GM12878 (cell line): ENCODE measurements around the gene FNDC8.

Experiments used
- CTCF ChIP-seq, 3 experiments: IDR thresholded peaks in 2 of 3; conservative IDR thresholded peaks in 1 of 3; 2 replicates each; pipeline ENCODE4 v1.5.1; 2011; ENCODE audit warnings: low read depth in 3 of 3, low read length in 3 of 3, mild to moderate bottlenecking in 3 of 3, control low read depth in 2 of 3, moderate library complexity in 2 of 3, inconsistent platforms in 1 of 3, mixed read lengths in 1 of 3; ENCODE audit not compliant: control insufficient read depth in 2 of 3, insufficient read depth in 1 of 3; ENCODE audit errors: extremely low read depth in 1 of 3
- EP300 ChIP-seq, 2 experiments: fragments of 150-350 bp in 1 of 2; IDR thresholded peaks; 2 replicates each; pipeline ENCODE4 v1.6.1; 2011 to 2012; ENCODE audit warnings: low read depth in 2 of 2, low read length in 2 of 2, borderline replicate concordance in 1 of 2, improper control_type of control experiment in 1 of 2, inconsistent platforms in 1 of 2; ENCODE audit not compliant: control insufficient read depth in 1 of 2
- EZH2 ChIP-seq: IDR thresholded peaks from 2 replicates; pipeline ENCODE4 v1.6.1; 2012; ENCODE audit warnings: low read depth, mild to moderate bottlenecking, control low read depth, inconsistent platforms, low read length, borderline replicate concordance; ENCODE audit not compliant: control insufficient read depth
- FOXM1 ChIP-seq: IDR thresholded peaks from 2 replicates; pipeline ENCODE4 v1.6.1; 2012; ENCODE audit warnings: low read depth, mild to moderate bottlenecking, inconsistent platforms, low read length, moderate library complexity
- HCFC1 ChIP-seq: fragments of 150-350 bp; IDR thresholded peaks from 2 replicates; pipeline ENCODE4 v1.6.1; 2014; ENCODE audit warnings: low read length
- JUND ChIP-seq: IDR thresholded peaks from 2 replicates; pipeline ENCODE4 v1.6.1; 2012; ENCODE audit warnings: low read depth, mild to moderate bottlenecking, low read length, improper control_type of control experiment, moderate library complexity
- POLR2A ChIP-seq: IDR thresholded peaks from 2 replicates; pipeline ENCODE4 v1.6.1; 2011; ENCODE audit warnings: low read depth, mild to moderate bottlenecking, low read length
- POLR2AphosphoS2 ChIP-seq: IDR thresholded peaks from 2 replicates; pipeline ENCODE4 v1.6.1; 2011; ENCODE audit warnings: low read depth, mild to moderate bottlenecking, low read length, improper control_type of control experiment, moderate library complexity
- SIX5 ChIP-seq: IDR thresholded peaks from 2 replicates; pipeline ENCODE4 v1.6.1; 2011; ENCODE audit warnings: mild to moderate bottlenecking, low read depth, low read length, moderate library complexity; ENCODE audit not compliant: severe bottlenecking
- USF2 ChIP-seq: IDR thresholded peaks from 2 replicates; pipeline ENCODE4 v1.6.1; 2011; ENCODE audit warnings: low read depth, low read length, improper control_type of control experiment, borderline replicate concordance
- YY1 ChIP-seq: IDR thresholded peaks from 2 replicates; pipeline ENCODE4 v1.6.1; 2011; ENCODE audit warnings: low read depth, mild to moderate bottlenecking, low read length
- ZBED1 ChIP-seq: IDR thresholded peaks from 2 replicates; pipeline ENCODE4 v1.6.1; 2016; ENCODE audit warnings: borderline replicate concordance
- ZNF274 ChIP-seq: IDR thresholded peaks from one replicate; pipeline ENCODE4 v1.8.0; 2011; ENCODE audit not compliant: insufficient read length, insufficient read depth
- TF ChIP-seq, protein P1 (sequence below): IDR thresholded peaks from 2 replicates; pipeline ENCODE4 v1.6.1; 2011; ENCODE audit warnings: low read depth, mild to moderate bottlenecking, low read length, moderate library complexity, borderline replicate concordance; ENCODE audit errors: extremely low read depth

DNA sequence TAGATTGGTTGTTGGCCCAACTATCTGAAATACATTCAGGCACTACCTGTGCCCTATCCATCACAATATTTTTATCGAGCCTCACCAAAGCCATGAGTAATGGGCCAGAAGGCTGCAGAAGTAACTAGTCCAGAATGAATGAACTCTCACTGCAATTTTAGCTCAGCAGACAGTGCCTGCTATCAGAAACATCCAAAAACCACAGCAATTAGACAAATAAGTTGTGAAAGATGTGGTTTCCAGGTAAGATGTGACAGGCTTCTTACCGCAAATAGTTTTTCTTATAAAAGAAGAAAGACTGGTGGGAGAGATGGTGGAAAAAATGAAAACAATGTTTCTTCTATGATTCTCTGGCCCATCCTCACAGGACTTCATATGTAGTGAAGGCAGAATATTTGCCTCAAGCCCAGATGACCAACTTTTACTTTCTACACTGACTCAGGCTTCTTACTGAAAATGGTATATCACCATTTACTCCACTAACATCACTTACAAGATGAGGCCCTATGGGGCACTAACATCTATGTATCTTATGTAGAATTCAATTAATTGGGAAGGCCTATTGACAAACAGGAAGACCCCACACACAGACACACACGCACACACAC is 48.1 kb upstream of the FNDC8 start:
- TF ChIP-seq YY1 (no peak), JUND (no peak), FOXM1 (no peak), CTCF (IDR thresholded peaks at IDR 0.05 in 2 of 3, conservative IDR thresholded peaks at IDR 0.05 in 1 of 3; ENCODE audit: control insufficient read depth in 2 of 3, extremely low read depth in 1 of 3, insufficient read depth in 1 of 3, low read depth in 3 of 3, low read length in 3 of 3) (no peak), ZBED1 (no peak), POLR2AphosphoS2 (no peak), EZH2 (no peak), SIX5 (no peak), POLR2A (no peak), ZNF274 (no peak), USF2 (no peak), HCFC1 (no peak), EP300 (IDR thresholded peaks at IDR 0.05; ENCODE audit: borderline replicate concordance in 1 of 2, control insufficient read depth in 1 of 2, low read depth in 2 of 2, low read length in 2 of 2) (no peak)
- TF ChIP-seq, protein P1, sequence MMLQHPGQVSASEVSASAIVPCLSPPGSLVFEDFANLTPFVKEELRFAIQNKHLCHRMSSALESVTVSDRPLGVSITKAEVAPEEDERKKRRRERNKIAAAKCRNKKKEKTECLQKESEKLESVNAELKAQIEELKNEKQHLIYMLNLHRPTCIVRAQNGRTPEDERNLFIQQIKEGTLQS, result no peak
